Smooth muscle cell (in vitro differentiated cells): Measurements from ENCODE around the gene SLC5A6. TPM values are rescaled to one million over a fixed set of nuclear protein-coding genes. Genes with fewer than 3 reads are reported as not detected.

Experiments used
- DNase-seq: peaks from one replicate; lab custom pipeline; 2025; ENCODE audit not compliant: unreplicated experiment; lab: John Stamatoyannopoulos, UW
- H2AFZ ChIP-seq: fragments of 200-600 bp; sonication (generic); 2 replicates; pipeline ENCODE4 v1.6.0; 2016; ENCODE audit warnings: antibody characterized with exemption, low read depth, mild to moderate bottlenecking
- H3F3A ChIP-seq: fragments of 200-600 bp; sonication (generic); 2 replicates; pipeline ENCODE4 v1.6.0; 2017; ENCODE audit warnings: antibody characterized with exemption, low read depth
- H3K27ac ChIP-seq: fragments of 200-600 bp; sonication (generic); 2 replicates; pipeline ENCODE4 v1.5.1; 2016; ENCODE audit warnings: low read depth, mild to moderate bottlenecking
- H3K27me3 ChIP-seq: fragments of 200-600 bp; sonication (generic); 2 replicates; pipeline ENCODE4 v1.6.1; 2016; ENCODE audit warnings: low read depth, mild to moderate bottlenecking
- H3K36me3 ChIP-seq: fragments of 200-600 bp; sonication (generic); 2 replicates; pipeline ENCODE4 v1.5.1; 2016; ENCODE audit warnings: low read depth
- H3K4me1 ChIP-seq: fragments of 200-600 bp; sonication (generic); 2 replicates; pipeline ENCODE4 v1.5.1; 2016; ENCODE audit warnings: low read depth
- H3K4me2 ChIP-seq: fragments of 200-600 bp; sonication (generic); 2 replicates; pipeline ENCODE4 v1.6.0; 2016; ENCODE audit warnings: mild to moderate bottlenecking
- H3K4me3 ChIP-seq: fragments of 200-600 bp; sonication (generic); 2 replicates; pipeline ENCODE4 v1.5.1; 2016; ENCODE audit warnings: mild to moderate bottlenecking
- H3K79me2 ChIP-seq: fragments of 200-600 bp; sonication (generic); 2 replicates; pipeline ENCODE4 v1.6.0; 2016; ENCODE audit warnings: low read depth, mild to moderate bottlenecking
- H3K9ac ChIP-seq: fragments of 200-600 bp; sonication (generic); 2 replicates; pipeline ENCODE4 v1.6.0; 2016; ENCODE audit warnings: low read depth
- H3K9me3 ChIP-seq: fragments of 200-600 bp; sonication (generic); replicated peaks from 2 replicates; pipeline ENCODE4 v1.5.1; 2016; ENCODE audit warnings: low read depth
- H4K20me1 ChIP-seq: fragments of 200-600 bp; sonication (generic); 2 replicates; pipeline ENCODE4 v1.6.0; 2016; ENCODE audit warnings: low read depth
- WGBS: methylation state at CpG from one replicate; pipeline ENCODE4 v1.1.7; 2016; ENCODE audit warnings: low lambda C conversion rate; 5-methylcytosine and 5-hydroxymethylcytosine counted together
- polyA plus RNA-seq: library from polyadenylated mRNA; unstranded; fragments of >200 nt; fragmentation: Nextera tagmentation; extraction: Ambion mirVana; gene quantifications from 2 replicates; pipeline ENCODE4 v1.2.1, GENCODE V29; 2016
- total RNA-seq: library from RNA; depleted of rRNA; stranded (reverse); fragments of >200 nt; gene quantifications from 2 replicates; pipeline ENCODE4 v1.2.3, GENCODE V29; 2014
- TF ChIP-seq, protein P1 (sequence below): fragments of 200-600 bp; sonication (generic); IDR thresholded peaks from 2 replicates; pipeline ENCODE4 v1.5.1; 2017; ENCODE audit warnings: borderline replicate concordance, mild to moderate bottlenecking, antibody characterized with exemption; ENCODE audit not compliant: insufficient read depth, poor library complexity, severe bottlenecking

Gene SLC5A6
- total and polyA plus RNA-seq, 2 experiments from 2014 or later: 25.7 to 32.3 TPM

DNA sequence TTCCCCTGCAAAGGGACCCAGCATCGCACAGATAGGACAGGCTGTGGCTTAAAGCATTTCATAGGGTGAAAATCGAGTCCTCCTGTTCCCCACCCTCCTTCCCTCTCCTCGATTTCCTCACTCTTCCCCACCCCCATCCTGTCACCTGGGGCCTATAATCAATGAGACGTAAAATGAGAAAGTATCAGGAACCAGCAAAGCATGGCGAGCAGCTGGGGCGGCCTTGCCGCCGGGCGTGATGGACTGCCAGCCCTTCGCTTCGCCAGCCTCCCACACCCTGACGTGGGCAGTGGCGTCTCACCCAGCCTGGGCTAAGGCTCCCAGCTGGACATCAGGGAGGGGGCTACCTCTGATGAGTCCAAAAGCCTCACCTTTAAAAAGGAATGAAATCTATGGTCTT lies 39.7 kb upstream of the SLC5A6 start:
- 86% methylated on average over 13 of the region's 13 CpGs for WGBS
- TF ChIP-seq, protein P1, sequence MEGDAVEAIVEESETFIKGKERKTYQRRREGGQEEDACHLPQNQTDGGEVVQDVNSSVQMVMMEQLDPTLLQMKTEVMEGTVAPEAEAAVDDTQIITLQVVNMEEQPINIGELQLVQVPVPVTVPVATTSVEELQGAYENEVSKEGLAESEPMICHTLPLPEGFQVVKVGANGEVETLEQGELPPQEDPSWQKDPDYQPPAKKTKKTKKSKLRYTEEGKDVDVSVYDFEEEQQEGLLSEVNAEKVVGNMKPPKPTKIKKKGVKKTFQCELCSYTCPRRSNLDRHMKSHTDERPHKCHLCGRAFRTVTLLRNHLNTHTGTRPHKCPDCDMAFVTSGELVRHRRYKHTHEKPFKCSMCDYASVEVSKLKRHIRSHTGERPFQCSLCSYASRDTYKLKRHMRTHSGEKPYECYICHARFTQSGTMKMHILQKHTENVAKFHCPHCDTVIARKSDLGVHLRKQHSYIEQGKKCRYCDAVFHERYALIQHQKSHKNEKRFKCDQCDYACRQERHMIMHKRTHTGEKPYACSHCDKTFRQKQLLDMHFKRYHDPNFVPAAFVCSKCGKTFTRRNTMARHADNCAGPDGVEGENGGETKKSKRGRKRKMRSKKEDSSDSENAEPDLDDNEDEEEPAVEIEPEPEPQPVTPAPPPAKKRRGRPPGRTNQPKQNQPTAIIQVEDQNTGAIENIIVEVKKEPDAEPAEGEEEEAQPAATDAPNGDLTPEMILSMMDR: no peak
- no peaks in the 10 kb centered on the region for H3K4me1 ChIP-seq
- no peaks in the 10 kb centered on the region for H3F3A ChIP-seq
- H3K4me2 ChIP-seq: no peak overlapping the region
- H3K27me3 ChIP-seq: peaks cover 30% of the 10 kb centered on the region
- no peak for DNase-seq
- no peaks in the 10 kb centered on the region for H3K79me2 ChIP-seq
- H3K27ac ChIP-seq: no peak overlapping the region
- H2AFZ ChIP-seq: no peak overlapping the region
- no peaks in the 10 kb centered on the region for H4K20me1 ChIP-seq
- H3K4me3 ChIP-seq: no peak overlapping the region
- no peaks in the 10 kb centered on the region for H3K36me3 ChIP-seq
- H3K9me3 ChIP-seq: no peaks in the 10 kb centered on the region
- no peak overlapping the region for H3K9ac ChIP-seq

DNA sequence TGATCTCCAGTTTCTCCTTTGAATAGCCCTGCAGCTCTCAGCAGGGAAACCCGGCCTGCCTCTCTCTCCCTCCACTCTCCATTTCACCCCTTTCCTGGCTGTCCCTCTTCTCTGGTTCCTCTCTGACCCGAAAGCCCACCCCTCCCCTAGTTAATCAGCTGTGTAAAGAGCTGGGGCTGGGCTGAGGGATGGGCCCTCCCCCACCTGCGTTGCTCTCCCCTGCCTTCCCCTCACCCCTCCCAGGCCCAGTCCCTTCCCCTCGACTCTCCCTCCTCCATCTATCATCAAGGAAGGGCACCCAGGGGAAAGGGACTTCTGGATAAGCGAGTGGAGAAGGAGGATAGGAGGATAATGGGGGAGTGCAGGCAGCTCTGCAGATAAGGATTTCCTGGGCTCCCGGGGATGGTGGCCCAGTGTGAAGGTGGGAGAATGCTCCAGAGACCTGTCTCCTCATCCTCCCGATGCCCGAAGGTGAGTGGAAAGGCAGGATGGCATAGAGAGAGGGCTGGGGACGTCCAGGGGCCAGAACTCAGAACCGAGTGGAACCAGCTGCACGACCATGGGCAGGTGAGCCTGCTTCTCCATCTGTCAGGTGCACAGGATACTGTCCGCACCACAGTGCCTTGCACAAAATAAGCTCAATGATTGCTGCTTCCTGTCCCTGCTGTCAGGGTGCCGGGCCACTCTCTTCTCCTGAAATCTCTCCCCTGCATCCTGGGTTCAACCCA lies 38.7 kb upstream of the SLC5A6 start:
- Histone ChIP-seq H3K27me3 (peaks cover 20% of the 10 kb centered on the region), H3K9ac (no peak overlapping the region), H3K4me3 (no peak overlapping the region), H2AFZ (no peak overlapping the region), H3K27ac (no peak overlapping the region), H3K4me2 (no peak overlapping the region), H3K9me3 (no peaks in the 10 kb centered on the region), H4K20me1 (no peaks in the 10 kb centered on the region), H3K4me1 (no peaks in the 10 kb centered on the region), H3K36me3 (no peaks in the 10 kb centered on the region), H3F3A (no peaks in the 10 kb centered on the region), H3K79me2 (no peaks in the 10 kb centered on the region)
- WGBS: 69% methylated on average over 12 of the region's 13 CpGs
- TF ChIP-seq, protein P1: no peak
- no peak for DNase-seq

DNA sequence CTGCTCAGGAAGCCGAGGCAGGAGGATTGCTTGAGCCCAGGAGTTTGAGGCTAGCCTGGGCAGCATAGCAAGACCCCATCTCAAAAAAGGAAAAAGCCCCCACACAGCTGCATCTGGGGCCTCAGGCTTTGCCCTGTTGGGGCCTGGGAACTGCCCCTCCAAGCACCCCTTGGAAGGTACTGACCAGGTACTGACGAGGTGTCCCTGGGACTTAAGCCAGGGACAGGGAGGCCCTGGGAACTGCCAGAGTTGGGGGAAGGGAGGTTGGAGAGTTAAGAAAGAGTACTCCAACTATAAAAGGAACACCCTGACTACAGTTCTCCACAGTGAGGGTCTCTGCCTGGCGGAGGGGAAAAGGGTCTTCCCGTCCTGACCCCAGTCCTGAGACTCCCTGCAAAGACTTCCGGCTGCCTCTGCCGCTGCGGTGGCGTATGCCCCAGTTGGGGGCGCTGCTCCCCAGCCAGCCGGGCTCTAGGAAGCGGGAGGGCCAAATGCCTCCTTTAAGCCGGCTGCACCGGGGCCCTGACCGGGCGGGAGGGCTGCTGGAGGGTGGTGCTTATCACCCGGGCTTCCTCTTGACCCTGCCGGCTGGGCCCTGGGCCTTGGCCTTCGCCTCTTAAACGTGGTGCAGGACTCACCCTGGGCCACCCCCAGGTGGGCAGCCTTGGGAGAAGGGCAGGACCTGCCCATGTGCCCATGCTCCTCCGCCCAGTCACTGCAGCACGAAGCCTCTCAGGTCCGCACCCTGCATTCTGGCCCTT lies 38.0 kb upstream of the SLC5A6 start:
- DNase-seq: no peak
- no peak overlapping the region for H3K4me3 ChIP-seq
- 19% methylated on average over 22 of the region's 22 CpGs for WGBS

More for the DNA sequence above, 38.0 kb upstream of the SLC5A6 start:
- Histone ChIP-seq H3K9me3 (no peaks in the 10 kb centered on the region), H3K27me3 (peaks cover 14% of the 10 kb centered on the region), H2AFZ (no peak overlapping the region), H3K4me1 (no peaks in the 10 kb centered on the region), H3K36me3 (no peaks in the 10 kb centered on the region), H3K4me2 (no peak overlapping the region), H4K20me1 (no peaks in the 10 kb centered on the region), H3K9ac (no peak overlapping the region), H3K79me2 (no peaks in the 10 kb centered on the region), H3F3A (no peaks in the 10 kb centered on the region), H3K27ac (no peak overlapping the region)
- TF ChIP-seq, protein P1: peak; percentile 56
